ENCODE results near the gene MYO9A.
"Not testable (repeated sequence)": the region's sequence is repeated elsewhere in the genome, so short reads cannot be mapped to it uniquely, and the experiment has no call there.

Gene MYO9A

DNA sequence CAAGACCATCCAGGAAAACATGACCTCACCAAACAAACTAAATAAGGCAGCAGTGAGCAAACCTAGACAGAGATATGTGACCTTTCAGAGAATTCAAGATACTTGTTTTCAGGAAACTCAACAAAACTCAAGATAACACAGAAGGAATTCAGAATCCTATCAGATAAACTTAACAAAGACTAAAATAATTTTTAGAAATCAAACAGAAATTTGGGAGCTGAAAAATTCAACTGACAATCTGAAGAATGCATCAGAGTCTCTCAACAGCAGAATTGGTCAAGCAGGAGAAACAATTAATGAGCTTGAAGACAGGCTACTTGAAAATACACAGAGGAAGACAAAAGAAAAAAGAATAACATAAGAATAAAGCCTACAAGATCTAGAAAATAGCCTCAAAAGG is 55.6 kb downstream of the MYO9A start:
- no peak for DNase-seq (ENCODE audit: low read depth)

DNA sequence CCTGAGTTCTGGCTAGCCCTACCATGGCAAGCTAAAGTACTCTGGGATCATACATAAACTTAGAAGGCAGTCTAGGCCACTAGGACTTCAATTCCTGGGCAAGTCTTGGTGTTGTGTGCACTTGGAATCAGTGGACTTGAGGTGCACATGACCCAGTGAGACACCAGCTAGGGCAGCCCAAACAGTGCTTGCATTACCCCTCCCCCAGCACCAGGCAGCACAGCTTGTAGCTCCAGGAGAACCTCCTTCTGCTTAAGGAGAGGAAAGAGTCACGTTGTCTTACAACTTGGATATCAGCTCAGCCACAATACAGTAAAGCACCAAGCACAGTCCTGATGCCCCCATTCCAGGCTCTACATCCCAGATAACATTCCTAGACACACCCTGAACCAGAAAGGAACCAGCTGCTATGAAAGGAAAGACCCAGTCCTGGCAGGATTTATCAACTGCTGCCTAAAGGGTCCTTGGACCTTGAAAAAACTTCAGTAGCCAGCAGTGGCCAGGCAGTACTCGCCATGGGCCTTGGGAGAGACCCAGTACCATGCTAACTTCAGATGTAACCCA is 57.2 kb downstream of the MYO9A start:
- no peak overlapping the region for H3K4me3 ChIP-seq (ENCODE audit: low read depth, low read length)
- DNase-seq (ENCODE audit: low read depth), result no peak
- TF ChIP-seq, protein P1, sequence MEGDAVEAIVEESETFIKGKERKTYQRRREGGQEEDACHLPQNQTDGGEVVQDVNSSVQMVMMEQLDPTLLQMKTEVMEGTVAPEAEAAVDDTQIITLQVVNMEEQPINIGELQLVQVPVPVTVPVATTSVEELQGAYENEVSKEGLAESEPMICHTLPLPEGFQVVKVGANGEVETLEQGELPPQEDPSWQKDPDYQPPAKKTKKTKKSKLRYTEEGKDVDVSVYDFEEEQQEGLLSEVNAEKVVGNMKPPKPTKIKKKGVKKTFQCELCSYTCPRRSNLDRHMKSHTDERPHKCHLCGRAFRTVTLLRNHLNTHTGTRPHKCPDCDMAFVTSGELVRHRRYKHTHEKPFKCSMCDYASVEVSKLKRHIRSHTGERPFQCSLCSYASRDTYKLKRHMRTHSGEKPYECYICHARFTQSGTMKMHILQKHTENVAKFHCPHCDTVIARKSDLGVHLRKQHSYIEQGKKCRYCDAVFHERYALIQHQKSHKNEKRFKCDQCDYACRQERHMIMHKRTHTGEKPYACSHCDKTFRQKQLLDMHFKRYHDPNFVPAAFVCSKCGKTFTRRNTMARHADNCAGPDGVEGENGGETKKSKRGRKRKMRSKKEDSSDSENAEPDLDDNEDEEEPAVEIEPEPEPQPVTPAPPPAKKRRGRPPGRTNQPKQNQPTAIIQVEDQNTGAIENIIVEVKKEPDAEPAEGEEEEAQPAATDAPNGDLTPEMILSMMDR (IDR thresholded peaks at IDR 0.05; ENCODE audit: control insufficient read depth, extremely low read depth, insufficient read depth), result no peak

More for the DNA sequence above, 55.6 kb downstream of the MYO9A start:
- H3K4me3 ChIP-seq (ENCODE audit: low read depth, low read length), result no peak overlapping the region
- TF ChIP-seq, protein P1 (IDR thresholded peaks at IDR 0.05; ENCODE audit: control insufficient read depth, extremely low read depth, insufficient read depth), result no peak

DNA sequence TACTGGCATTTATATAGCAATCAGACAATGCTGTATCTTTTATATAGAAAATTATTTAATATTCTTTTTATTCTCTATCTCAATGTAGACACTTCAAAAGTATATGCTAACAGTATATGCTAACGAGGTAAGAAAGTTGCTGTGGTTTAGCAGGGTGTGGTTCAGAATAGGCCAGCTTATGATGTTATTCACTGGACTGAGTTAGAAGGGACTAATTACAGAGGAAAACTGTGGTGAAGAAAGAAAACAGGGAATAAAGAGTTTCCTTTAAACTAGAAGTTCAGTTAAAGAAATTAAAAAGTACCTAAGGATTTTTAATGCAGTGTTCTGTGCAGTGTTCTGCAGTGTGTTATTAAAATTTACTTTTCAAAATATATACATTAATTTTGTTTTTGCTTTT is 59.4 kb downstream of the MYO9A start:
- TF ChIP-seq, protein P1 (IDR thresholded peaks at IDR 0.05; ENCODE audit: control insufficient read depth, extremely low read depth, insufficient read depth), result no peak
- no peak overlapping the region for H3K4me3 ChIP-seq (ENCODE audit: low read depth, low read length)
- no peak for DNase-seq (ENCODE audit: low read depth)

DNA sequence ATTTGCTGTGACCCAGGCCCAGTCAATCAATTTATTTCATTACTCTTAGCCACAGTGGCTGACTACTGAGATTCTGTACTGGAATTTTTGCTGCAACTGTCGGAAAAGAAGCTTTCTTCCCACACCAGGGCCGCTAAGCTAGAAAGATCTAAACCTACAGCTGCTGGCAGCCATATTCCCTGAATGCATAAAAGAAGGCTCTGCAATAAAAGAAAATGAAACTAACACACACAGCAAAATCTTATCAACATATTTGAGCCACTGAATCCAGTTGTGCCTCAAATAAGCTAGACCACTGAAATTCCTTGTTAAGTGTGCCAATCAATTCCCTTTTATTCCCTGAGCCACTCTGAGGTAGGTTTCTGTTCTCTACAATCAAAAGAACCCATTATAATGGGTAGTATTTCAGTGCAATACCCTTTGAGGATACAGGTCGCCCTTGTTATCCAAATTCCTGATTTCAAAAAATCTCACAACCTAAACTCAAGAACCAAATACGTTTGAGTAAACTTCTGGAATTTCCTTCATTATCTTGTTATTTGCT is 60.3 kb downstream of the MYO9A start:
- DNase-seq (ENCODE audit: low read depth), result no peak
- H3K4me3 ChIP-seq (ENCODE audit: low read depth, low read length), result no peak overlapping the region
- TF ChIP-seq, protein P1 (IDR thresholded peaks at IDR 0.05; ENCODE audit: control insufficient read depth, extremely low read depth, insufficient read depth), result no peak

DNA sequence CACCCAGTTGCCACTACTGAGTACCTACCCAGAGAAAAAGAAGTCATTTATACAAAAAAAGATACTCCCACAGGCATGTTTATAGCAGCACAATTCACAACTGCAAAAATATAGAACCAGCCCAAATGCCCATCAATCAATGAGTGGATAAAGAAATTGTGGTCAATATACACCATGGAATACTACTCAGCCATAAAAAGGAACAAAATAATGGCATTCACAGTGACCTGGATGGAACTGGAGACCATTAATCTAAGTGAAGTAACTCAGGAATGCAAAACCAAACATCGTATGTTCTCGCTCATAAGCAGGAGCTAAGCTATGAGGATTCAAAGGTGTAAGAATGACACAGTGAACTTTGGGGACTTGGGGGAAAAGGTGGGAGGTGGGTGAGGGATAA is 61.7 kb downstream of the MYO9A start:
- DNase-seq (ENCODE audit: low read depth); H3K4me3 ChIP-seq (ENCODE audit: low read depth, low read length): not testable (repeated sequence)

DNA sequence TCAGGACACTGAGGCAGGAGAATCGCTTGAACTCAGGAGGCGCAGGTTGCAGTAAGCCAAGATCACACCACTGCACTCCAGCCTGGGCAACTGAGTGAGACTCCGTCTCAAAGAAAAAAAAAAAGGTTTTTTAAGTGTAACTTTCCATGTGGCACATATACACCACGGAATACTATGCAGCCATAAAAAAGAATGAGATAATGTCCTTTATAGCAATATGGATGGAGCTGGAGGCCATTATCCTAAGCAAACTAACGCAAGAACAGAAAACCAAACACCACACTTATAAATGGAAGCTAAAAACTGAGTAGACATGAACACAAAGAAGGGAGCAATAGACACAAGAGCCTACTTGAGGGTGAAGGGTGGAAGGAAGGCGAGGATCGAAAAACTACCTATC is 64.7 kb downstream of the MYO9A start:
- H3K4me3 ChIP-seq (ENCODE audit: low read depth, low read length); DNase-seq (ENCODE audit: low read depth): not testable (repeated sequence)

DNA sequence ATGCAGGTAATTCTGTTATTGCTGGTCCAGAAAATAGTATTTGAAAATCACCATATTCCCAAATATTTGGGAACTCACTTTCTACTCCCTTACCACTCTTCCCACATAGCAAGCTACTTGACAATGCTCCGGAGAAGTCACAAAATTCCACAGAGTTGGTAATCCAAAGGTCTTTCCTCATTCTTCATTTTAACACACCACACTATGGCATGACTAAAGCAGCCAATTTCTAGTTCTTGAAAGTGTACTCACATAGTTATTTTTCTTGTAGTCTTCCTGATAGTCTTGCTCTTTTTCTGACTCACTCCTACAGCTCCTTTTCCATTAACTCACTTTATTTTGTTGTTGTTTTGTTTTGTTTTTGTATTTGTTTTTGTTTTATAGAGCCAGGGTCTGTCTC is 67.2 kb downstream of the MYO9A start:
- TF ChIP-seq, protein P1 (IDR thresholded peaks at IDR 0.05; ENCODE audit: control insufficient read depth, extremely low read depth, insufficient read depth), result no peak
- H3K4me3 ChIP-seq (ENCODE audit: low read depth, low read length), result no peak overlapping the region
- no peak for DNase-seq (ENCODE audit: low read depth)

DNA sequence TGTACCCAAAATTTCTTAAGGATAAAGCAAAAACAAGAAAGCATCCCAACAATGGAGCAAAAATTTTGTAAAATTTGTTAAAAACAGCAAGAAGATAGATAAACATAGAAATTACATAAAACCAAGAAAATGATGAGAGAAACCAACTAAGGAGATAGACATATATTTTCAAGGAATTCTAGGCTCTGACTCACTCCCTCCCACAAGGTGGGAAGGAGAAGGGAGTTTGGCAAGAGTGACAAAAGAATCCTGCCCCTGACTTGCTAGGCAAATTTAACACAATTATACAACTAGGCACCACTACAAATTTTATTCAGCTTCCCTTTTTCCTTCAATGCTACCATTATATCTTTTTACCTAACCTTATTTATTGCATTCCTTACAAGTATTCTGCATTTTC is 70.9 kb downstream of the MYO9A start:
- no peak overlapping the region for H3K4me3 ChIP-seq (ENCODE audit: low read depth, low read length)
- no peak for DNase-seq (ENCODE audit: low read depth)
- TF ChIP-seq, protein P1 (IDR thresholded peaks at IDR 0.05; ENCODE audit: control insufficient read depth, extremely low read depth, insufficient read depth), result no peak
